HG02840 (cell line): ENCODE results near the gene CLDN14.

Experiments used
- ATAC-seq: cut with Tn5 transposase; IDR thresholded peaks from one replicate; pipeline ENCODE4 v1.9.1; 2021; ENCODE audit warnings: mild to moderate bottlenecking, moderate library complexity, moderate number of reproducible peaks; ENCODE audit not compliant: unreplicated experiment, low FRiP score

The CLDN14 gene, protein sequence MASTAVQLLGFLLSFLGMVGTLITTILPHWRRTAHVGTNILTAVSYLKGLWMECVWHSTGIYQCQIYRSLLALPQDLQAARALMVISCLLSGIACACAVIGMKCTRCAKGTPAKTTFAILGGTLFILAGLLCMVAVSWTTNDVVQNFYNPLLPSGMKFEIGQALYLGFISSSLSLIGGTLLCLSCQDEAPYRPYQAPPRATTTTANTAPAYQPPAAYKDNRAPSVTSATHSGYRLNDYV

DNA sequence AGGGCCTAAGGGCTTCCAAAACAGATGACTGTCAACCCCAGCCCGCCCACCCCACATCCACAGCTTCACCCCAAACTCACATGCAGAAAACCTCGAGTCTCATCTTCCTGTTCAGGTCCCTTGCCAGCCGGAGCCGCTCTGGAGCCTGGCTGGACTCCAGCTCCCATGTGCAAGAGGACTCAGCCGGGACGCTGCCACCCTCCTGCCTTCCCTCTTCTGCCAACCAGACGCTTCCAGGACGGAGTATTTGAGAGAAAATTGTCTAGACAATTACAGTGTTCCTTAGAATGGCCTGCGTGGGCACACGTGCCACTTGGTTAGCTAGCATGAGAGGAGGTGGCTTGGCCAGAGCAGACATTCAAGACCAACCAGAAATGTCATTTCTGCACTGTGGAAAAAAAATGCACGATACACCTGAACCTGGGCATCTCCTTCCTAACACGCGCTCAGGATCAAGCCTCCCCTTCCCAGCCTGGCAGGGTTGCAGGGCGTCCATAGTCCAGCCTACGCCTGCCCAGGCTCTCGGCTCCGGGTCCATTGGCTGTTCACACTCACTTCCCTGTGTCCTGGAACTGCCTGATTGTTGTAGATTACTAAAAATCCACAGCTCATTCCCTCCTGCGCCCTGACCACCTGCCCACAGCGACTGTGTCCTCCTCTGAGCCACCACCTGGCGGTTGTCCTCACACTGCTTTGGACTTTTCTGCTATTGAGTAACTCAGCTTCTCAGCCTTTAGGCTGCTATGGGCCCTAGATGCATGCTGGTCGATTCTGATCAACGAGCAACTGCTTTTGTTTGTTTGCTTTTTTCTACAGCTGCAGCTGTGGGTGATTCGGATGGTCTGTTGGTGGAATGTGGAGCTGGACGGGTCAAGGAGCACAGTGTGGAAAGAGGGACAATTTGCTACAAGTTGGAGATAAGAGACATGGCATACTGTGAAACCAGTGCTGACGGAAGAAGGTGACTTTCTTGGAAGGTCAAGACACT is at the start of gene CLDN14:
CLDN14 (minus strand) TSS at position 708 of the 988 bp plus-strand sequence. CDS start 18,427 bp downstream, outside the sequence.
- no peak for ATAC-seq

DNA sequence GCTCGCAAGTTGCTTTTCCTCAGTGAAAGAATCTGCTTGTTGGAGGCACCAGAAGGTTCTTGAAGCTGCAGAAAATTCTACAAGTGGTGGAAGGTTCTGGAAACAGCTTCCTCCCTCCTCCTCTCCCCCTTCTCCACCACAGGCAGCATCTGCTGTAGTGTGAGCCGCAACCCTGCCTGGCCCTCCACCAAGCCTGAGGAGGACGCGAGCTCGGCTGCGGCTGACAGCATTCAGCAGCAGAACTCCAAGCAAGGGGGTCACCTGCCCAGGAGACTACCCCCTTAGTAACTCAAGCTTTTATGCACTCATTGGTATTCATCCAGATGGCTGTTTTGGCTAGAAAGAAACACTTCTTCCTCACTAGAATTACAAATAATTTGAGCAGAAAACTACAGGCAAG is 48.8 kb upstream of the CLDN14 start:
- no peak for ATAC-seq

DNA sequence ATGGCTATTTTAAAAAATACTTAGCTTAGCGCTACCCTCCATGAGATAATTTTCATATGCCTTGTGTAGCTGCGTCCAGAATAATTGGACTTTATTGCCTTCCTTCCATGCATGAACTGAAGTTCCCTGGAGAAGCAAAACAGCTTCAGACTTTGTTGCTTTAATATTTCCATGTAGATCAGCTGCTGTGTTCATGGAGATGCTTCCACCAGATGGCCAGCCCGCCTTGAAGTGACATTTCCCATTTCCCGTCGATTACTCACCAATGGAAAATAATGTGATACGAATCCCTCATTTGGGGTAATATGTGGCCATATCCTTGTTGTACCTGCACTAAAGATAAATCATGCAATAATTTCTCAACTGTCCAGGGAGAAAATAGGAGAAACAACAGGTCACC is 47.4 kb upstream of the CLDN14 start:
- ATAC-seq = no peak

GRCh38 chr21:36526104-36526503 is 46.2 kb upstream of the CLDN14 start:
- no peak for ATAC-seq

DNA sequence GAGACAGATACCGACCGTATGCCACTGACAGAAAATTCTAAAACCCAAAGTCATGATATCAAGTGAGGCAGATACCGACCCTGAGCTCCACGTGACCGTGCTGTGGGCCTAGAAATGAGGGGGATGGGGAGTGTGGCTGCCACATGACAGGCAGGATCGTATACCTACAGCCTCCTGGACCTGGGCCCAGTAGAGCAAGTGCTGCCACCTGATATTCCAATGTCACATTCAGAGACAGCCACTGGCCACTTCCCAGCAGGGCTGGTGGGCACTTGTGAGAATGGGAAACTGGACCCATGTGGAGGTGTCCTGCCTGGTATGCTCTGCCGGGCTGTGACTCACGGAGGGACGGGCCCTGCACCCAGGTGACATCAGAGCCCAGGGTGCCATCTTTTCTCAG is 44.6 kb upstream of the CLDN14 start:
- no peak for ATAC-seq

GRCh38 chr21:36522219-36522808 is 42.4 kb upstream of the CLDN14 start:
- ATAC-seq = no peak

DNA sequence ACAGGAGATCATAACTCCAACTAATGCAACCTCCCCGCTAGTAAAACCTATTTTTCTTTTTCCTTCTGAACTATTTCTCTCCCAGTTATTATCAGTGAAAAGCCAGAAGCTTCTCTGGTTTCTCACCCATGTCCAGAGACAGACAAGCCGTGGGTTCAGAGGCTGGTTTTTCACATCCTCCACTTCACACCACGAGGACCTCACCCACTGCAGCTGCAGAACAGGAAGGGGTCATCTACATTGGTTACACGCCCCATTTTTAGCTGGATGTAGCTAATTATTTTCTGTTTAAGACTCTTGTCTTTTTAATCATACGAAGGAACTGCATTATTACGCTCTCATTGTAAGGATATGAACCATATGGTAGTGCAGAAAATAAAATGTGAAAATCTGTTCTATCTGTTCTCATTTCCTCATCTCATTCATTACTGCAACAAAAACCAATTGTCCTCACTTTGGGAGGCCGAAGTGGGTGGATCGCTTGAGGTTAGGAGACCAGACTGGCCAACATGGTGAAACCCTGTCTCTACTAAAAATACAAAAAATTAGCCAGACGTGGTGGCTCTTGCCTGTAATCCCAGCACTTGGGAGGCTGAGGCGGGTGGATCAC is 39.1 kb upstream of the CLDN14 start:
- no peak for ATAC-seq

- no peak for ATAC-seq
Observed at GRCh38 chr21:36517366-36518075, 37.6 kb upstream of the CLDN14 start.

DNA sequence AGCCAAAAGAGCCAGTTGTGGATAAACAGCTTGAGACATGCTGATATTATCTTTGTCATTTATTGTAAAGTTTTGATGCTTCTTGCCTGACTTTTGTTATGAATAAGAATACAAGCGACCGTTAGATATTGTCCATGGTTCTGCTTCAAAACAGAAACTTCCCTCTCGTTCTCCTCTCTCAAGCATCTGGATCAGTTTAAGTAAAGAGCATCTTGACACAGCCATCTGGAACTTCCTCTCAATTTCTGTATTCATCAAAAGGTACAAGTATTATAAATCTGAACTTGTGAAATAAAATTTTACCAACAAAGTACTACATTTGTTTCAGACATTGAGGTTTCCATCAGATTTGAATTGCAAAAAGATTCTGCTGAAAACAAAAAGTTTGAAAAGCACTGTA is 36.4 kb upstream of the CLDN14 start:
- no peak for ATAC-seq

- ATAC-seq = no peak
Observed at GRCh38 chr21:36513430-36513829, 33.5 kb upstream of the CLDN14 start.

- ATAC-seq = no peak
Observed at GRCh38 chr21:36512971-36513370, 33.0 kb upstream of the CLDN14 start.

DNA sequence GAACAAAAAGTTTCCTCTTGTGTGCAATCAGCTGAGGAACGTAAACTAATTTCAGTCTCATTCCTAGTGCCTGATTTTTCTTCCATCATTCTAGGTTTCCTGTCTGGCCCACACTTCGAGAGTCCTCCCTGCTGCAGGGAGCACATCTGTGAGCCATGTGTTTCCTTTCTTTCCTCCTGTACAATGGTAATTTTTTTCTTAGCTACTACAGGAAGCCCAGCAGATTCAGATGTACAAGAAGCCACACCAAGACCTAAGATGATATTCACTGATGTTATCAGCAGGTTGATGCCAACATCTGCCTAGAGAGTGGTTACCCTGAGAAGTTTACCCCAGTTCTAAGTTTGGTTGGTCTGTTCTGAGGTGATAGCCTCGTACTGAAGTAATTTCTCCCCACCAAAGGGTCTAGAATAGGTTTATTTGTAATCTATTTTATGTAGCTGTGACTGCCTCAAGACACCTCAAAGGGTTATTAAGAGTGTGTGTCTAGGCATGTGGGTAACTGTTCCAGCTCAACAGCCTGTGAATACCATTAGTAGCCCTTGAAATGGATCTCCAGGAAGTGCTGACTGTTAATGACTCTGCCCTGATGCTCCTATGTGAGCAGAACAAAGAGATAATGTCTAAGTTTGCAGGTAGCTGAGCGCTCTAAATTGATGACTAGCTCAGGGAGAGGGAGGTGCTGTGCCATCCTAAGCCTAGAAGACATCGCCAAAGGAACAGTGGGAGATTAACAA is 31.7 kb upstream of the CLDN14 start:
- no peak for ATAC-seq

- ATAC-seq = no peak
Observed at GRCh38 chr21:36510911-36511310, 31.0 kb upstream of the CLDN14 start.

DNA sequence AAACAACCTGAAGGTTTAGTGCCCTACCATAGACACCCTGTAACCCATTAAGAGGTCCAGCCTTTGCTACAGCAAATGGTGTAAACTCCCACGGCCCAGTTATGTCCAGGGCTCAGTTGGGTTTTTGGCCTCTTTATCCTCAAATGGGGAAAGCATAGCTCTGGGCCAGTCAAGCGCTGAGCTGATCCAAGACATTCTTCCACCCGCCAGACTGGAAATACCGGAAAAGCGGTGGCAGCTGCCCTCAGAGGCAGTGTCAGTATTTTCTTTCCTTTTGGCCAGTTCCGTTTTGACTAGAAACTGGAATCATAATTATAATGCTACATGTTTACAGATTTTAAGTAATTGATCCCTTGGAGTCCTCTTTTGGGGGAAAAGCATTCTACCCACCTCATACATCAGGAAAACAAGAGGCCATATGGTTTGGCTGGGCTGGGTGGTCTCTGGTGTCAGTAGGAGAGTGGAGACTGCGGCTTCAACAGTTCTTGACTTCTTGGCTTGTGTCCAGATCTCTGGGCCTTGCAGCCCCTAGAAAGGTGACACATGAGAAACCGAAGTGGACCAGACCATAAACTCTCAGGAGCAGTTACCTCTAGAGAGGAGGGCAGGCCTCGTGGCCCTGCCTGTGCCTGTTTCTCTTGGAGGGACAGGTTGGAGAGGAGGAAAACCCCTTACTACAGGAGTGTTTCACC is 30.2 kb upstream of the CLDN14 start:
- no peak for ATAC-seq

DNA sequence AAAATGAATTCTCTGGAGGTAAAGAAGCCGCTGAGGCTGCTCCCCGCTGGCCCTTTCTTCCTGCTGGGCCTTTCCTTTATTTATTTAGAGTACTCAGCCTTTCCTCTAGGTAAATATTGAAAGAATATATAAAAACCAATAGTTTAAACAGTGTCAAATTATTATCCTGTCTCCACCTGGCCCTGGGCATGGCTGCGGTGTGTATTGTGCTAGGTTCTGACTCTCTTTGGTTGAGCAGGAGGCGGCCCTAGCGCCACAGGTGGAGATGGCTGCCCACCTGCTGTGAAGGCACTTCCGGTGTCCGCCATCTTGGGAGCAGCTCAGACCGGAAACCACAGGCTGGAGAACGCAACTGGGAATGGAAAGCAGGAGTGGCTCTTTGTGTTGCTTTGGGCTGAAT is 29.0 kb upstream of the CLDN14 start:
- no peak for ATAC-seq

- ATAC-seq = no peak
Observed at GRCh38 chr21:36507397-36508018, 27.6 kb upstream of the CLDN14 start.

- no peak for ATAC-seq
Observed at GRCh38 chr21:36506482-36506881, 26.6 kb upstream of the CLDN14 start.
